Caco-2 (cell line): ENCODE data around the gene GLB1L. TPM values are rescaled to one million over a fixed set of nuclear protein-coding genes. Genes with fewer than 3 reads are reported as not detected.

Experiments
- BruUV-seq: library from RNA; stranded (reverse); fragments of 400-500 nt; replicated peaks from 2 replicates; lab custom pipeline; 2021; lab: Mats Ljungman, UMichigan
- CTCF ChIA-PET: fragments of 300-600 bp; sonication (Branson Sonifier 250); formaldehyde crosslinking; loops from one replicate; lab custom pipeline; 2022; ENCODE audit warnings: antibody characterized with exemption; lab: Charles Lee
- POLR2A ChIA-PET: fragments of 300-600 bp; sonication (Branson Sonifier 250); formaldehyde crosslinking; loops from one replicate; lab custom pipeline; 2022; ENCODE audit warnings: antibody characterized with exemption; lab: Charles Lee
- DNase-seq, 2 experiments: peaks; one replicate each; pipeline versions ENCODE4 v3.0.0 to v3.0.0-alpha.2; 2020 to 2022
- H3K27me3 ChIP-seq: replicated peaks from 2 replicates; pipeline ENCODE4 v1.6.0; 2011; ENCODE audit warnings: low read length; ENCODE audit not compliant: control insufficient read depth, insufficient read depth
- H3K36me3 ChIP-seq: 2 replicates; pipeline ENCODE4 v1.5.1; 2011; ENCODE audit warnings: low read length; ENCODE audit not compliant: control insufficient read depth, insufficient read depth
- H3K4me1 ChIP-seq: fragments of 250-450 bp; sonication (Bioruptor Pico); 2 replicates; pipeline ENCODE4 v1.5.1; 2020; ENCODE audit warnings: mild to moderate bottlenecking
- H3K4me3 ChIP-seq: 2 replicates; pipeline ENCODE4 v1.5.1; 2011; ENCODE audit warnings: low read depth, mild to moderate bottlenecking, control low read depth, low read length
- H3K9me3 ChIP-seq: fragments of 250-450 bp; sonication (Bioruptor Pico); 2 replicates; pipeline ENCODE4 v1.5.1; 2020; ENCODE audit warnings: mild to moderate bottlenecking, moderate library complexity
- H3K27ac Mint-ChIP-seq: one replicate; pipeline ENCODE4 v1.8.0; 2022; ENCODE audit warnings: mixed read lengths; ENCODE audit not compliant: unreplicated experiment
- H3K27me3 Mint-ChIP-seq: one replicate; pipeline ENCODE4 v1.8.0; 2022; ENCODE audit warnings: mixed read lengths; ENCODE audit not compliant: insufficient read depth, unreplicated experiment
- H3K36me3 Mint-ChIP-seq: one replicate; pipeline ENCODE4 v1.8.0; 2022; ENCODE audit warnings: mild to moderate bottlenecking, mixed read lengths; ENCODE audit not compliant: insufficient read depth, unreplicated experiment
- H3K4me1 Mint-ChIP-seq: one replicate; pipeline ENCODE4 v1.8.0; 2022; ENCODE audit warnings: low read depth, mixed read lengths; ENCODE audit not compliant: unreplicated experiment
- H3K4me3 Mint-ChIP-seq: one replicate; pipeline ENCODE4 v1.8.0; 2022; ENCODE audit warnings: mild to moderate bottlenecking, moderate library complexity, mixed read lengths; ENCODE audit not compliant: unreplicated experiment
- H3K9me3 Mint-ChIP-seq: one replicate; pipeline ENCODE4 v1.8.0; 2022; ENCODE audit warnings: mixed read lengths; ENCODE audit not compliant: unreplicated experiment
- CTCF ChIP-seq, 2 experiments: fragments of 200-600 bp in 1 of 2; IDR thresholded peaks; 1 replicate in 1 of 2; 2 replicates in 1 of 2; pipeline versions ENCODE4 v1.5.1 to v1.8.0; 2011 to 2022; ENCODE audit warnings: antibody characterized with exemption in 1 of 2, control low read depth in 1 of 2, inconsistent platforms in 1 of 2, low read depth in 1 of 2, low read length in 1 of 2, mild to moderate bottlenecking in 1 of 2, moderate library complexity in 1 of 2; ENCODE audit not compliant: insufficient read depth in 1 of 2, severe bottlenecking in 1 of 2, unreplicated experiment in 1 of 2
- intact Hi-C: fragments of 100-400 bp; cut with micrococcal nuclease; formaldehyde crosslinking; loops from one replicate; pipeline ENCODE4 v1.10.0; 2022; ENCODE audit not compliant: unreplicated experiment
- total RNA-seq: library from RNA; stranded (reverse); gene quantifications from 2 replicates; pipeline ENCODE4 v1.2.3, GENCODE V29; 2022

The GLB1L gene
- total RNA-seq, 1 experiment from 2014 or later = 3.3 TPM

- DNase-seq = no peak
- no peaks in the 10 kb centered on the region for H3K4me1 Mint-ChIP-seq
- no peaks in the 10 kb centered on the region for H3K9me3 ChIP-seq
- intact Hi-C loops = no loop called here
- peaks cover 33% of the 10 kb centered on the region for H3K36me3 Mint-ChIP-seq
- peaks cover 11% of the 10 kb centered on the region; the same call in 1 of the 2 replicates for H3K36me3 ChIP-seq
- no peak for TF ChIP-seq CTCF (IDR thresholded peaks at IDR 0.05; ENCODE audit: insufficient read depth in 1 of 2, low read depth in 1 of 2, low read length in 1 of 2, severe bottlenecking in 1 of 2, unreplicated experiment in 1 of 2)
- no peaks in the 10 kb centered on the region for H3K27me3 ChIP-seq
- H3K27ac Mint-ChIP-seq = no peak overlapping the region
- no peaks in the 10 kb centered on the region for H3K9me3 Mint-ChIP-seq
- ChIA-PET CTCF (no interaction called here), POLR2A (no interaction called here)
- no peak overlapping the region for H3K4me3 ChIP-seq
- BruUV-seq = no TSS peak
- H3K27me3 Mint-ChIP-seq = no peaks in the 10 kb centered on the region
- 0 out of 2 replicates have a peak, but pooled peaks cover 4% of the 10 kb centered on the region for H3K4me1 ChIP-seq
- H3K4me3 Mint-ChIP-seq = no peak overlapping the region
Measured at GRCh38 chr2:219234331-219234730, 10.9 kb downstream of the GLB1L start.

GRCh38 chr2:219230059-219230540 lies 15.1 kb downstream of the GLB1L start:
- 0 out of 2 replicates have a peak, but pooled peaks cover 4% of the 10 kb centered on the region for H3K4me1 ChIP-seq
- TSS peak; percentile 56 for BruUV-seq
- peak overlapping the region; percentile 100 for H3K27ac Mint-ChIP-seq
- H3K27me3 Mint-ChIP-seq = no peaks in the 10 kb centered on the region
- H3K4me3 Mint-ChIP-seq = peak overlapping the region; percentile 100
- TF ChIP-seq CTCF (IDR thresholded peaks at IDR 0.05; ENCODE audit: insufficient read depth in 1 of 2, low read depth in 1 of 2, low read length in 1 of 2, severe bottlenecking in 1 of 2, unreplicated experiment in 1 of 2) = no peak
- intact Hi-C loops = no loop called here
- H3K9me3 Mint-ChIP-seq = no peaks in the 10 kb centered on the region
- ChIA-PET CTCF (interaction anchor here (0.7 to 1.1 kb wide), 3 partner anchors 44 to 200 kb away, joined by 3 to 4 read pairs (median 3); no protein-coding TSS in a partner anchor), POLR2A (interaction anchor here (0.5 to 1.7 kb wide), 6 partner anchors 12 to 54 kb away, joined by 3 to 27 read pairs (median 6); partner anchors contain the start of genes ABCB6, CNPPD1, DNAJB2 and GLB1L)
- H3K9me3 ChIP-seq = no peaks in the 10 kb centered on the region
- H3K27me3 ChIP-seq = no peaks in the 10 kb centered on the region
- peak overlapping the region; percentile 54 for H3K4me3 ChIP-seq
- H3K4me1 Mint-ChIP-seq = no peaks in the 10 kb centered on the region
- peak in 1 of 2 experiments; percentile 65 for DNase-seq
- H3K36me3 ChIP-seq = peaks cover 9% of the 10 kb centered on the region
- peaks cover 37% of the 10 kb centered on the region for H3K36me3 Mint-ChIP-seq

DNA sequence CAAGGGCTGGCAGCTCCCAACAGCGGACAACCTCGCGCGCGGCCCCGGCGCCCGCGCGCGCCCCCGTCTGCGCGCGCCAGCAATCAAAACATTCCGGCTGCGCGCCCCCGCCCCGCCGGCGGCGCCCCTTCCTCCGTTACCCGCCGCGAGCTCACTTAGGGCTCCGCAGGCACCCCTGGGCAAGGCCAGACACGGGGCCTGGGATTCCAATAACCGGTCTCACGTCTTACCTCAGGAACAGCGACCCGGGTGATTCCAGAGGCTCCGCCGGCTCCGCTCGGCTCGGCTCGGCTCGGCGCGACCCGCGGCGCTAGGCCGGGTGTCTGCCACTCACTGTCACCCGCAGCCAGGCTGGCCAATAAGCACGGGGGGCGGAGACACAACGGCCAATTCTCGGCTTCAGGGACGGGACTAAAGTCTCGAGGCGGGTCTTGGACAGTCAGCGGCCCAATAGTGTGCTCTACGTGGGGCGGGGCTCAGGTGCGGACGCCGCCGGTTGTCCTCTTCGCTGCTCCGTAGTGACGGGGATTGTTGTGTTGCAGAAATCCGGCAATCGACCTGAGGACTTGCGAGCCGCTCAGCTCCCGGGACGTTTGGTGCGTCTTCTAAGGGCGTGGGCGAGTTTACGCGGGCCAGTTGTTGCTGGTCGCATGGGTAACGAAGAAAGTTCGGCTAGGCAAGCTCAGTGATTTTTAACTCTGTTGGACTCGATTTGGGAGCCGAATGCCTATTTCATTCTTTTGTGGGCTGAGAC lies 15.8 kb downstream of the GLB1L start, which contains the start of the genes ANKZF1 and ATG9A:
ANKZF1 (plus strand) TSS at position 502 of the 754 bp plus-strand sequence. CDS start 452 bp downstream, outside the sequence.
ATG9A (minus strand) TSS at position 332 of the 754 bp plus-strand sequence. CDS start 1,612 bp downstream, outside the sequence.
- DNase-seq = peak; percentile 99
- no peaks in the 10 kb centered on the region for H3K27me3 Mint-ChIP-seq
- POLR2A ChIA-PET = interaction anchor here (0.7 to 1.7 kb wide), 5 partner anchors 11 to 53 kb away, joined by 3 to 27 read pairs (median 6); partner anchors contain the start of genes ABCB6, CNPPD1, DNAJB2 and GLB1L
- H3K27ac Mint-ChIP-seq = peak within 1 kb of the TSS; percentile 100
- H3K4me1 Mint-ChIP-seq = no peaks in the 10 kb centered on the region
- H3K4me3 Mint-ChIP-seq = peak within 1 kb of the TSS; percentile 100
- peak within 1 kb of the TSS; percentile 69 for H3K4me3 ChIP-seq
- intact Hi-C loops = loop anchor here (1.0 kb wide), 5 partner anchors 10 to 69 kb away; partner anchors contain the start of genes DNAJB2, NHEJ1 and ZFAND2B
- BruUV-seq = no TSS peak
- H3K9me3 Mint-ChIP-seq = no peaks in the 10 kb centered on the region
- H3K36me3 Mint-ChIP-seq = peaks cover 35% of the 10 kb centered on the region
- H3K36me3 ChIP-seq = peaks cover 11% of the 10 kb centered on the region
- 0 out of 2 replicates have a peak, but pooled peaks cover 4% of the 10 kb centered on the region for H3K4me1 ChIP-seq
- no peaks in the 10 kb centered on the region for H3K27me3 ChIP-seq
- CTCF ChIA-PET = interaction anchor here (0.6 to 1.1 kb wide), 5 partner anchors 23 to 200 kb away, joined by 3 to 4 read pairs (median 4); partner anchors contain the start of genes CNPPD1 and ZFAND2B
- TF ChIP-seq CTCF (IDR thresholded peaks at IDR 0.05; ENCODE audit: insufficient read depth in 1 of 2, low read depth in 1 of 2, low read length in 1 of 2, severe bottlenecking in 1 of 2, unreplicated experiment in 1 of 2) = no peak
- no peaks in the 10 kb centered on the region for H3K9me3 ChIP-seq
